ENCODE data around the gene ETV6.

ETV6 gene

GRCh38 chr12:11830307-11830801, 180.9 kb downstream of the ETV6 start:
- no peak for DNase-seq (ENCODE audit: low spot score)

- DNase-seq (ENCODE audit: low spot score): no peak
These were observed 182.6 kb downstream of the ETV6 start for GRCh38 chr12:11832093-11832492.

DNA sequence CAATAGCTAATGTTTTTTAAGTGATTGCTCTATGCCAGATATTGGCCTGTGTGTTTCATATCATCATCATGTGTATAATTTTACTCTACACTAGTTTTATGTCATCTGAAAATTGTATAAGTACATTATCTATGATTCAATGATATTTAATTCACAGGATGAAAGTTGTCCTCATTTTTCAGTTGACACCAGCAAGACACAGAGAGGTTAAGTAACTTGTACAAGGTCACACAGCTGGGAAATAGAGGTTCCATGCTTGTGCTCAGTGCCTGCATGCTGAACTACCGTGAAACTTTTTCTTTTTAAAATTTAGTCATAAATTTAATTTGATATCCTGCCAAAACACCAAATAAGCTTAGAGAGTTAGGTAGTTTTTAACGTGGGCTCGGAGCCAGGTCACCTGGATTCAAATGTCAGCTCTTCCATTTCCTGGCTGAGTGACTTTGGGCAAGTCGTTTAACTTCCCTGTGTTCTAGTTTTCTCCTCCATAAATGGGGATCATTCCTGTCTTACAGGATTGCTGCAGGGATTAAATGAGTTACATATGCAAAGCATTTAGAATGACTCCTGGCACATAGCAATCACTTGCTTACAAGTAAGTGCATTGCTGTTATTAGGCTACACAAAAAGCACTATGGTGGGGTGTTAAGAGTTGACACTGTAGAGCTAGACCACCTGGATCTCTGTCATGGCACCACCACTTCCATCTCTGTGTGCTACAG, 183.9 kb downstream of the ETV6 start:
- no peak for DNase-seq (ENCODE audit: low spot score)

GRCh38 chr12:11834104-11834812, 184.8 kb downstream of the ETV6 start:
- DNase-seq (ENCODE audit: low spot score): no peak

GRCh38 chr12:11834931-11835330, 185.5 kb downstream of the ETV6 start:
- no peak for DNase-seq (ENCODE audit: low spot score)

DNA sequence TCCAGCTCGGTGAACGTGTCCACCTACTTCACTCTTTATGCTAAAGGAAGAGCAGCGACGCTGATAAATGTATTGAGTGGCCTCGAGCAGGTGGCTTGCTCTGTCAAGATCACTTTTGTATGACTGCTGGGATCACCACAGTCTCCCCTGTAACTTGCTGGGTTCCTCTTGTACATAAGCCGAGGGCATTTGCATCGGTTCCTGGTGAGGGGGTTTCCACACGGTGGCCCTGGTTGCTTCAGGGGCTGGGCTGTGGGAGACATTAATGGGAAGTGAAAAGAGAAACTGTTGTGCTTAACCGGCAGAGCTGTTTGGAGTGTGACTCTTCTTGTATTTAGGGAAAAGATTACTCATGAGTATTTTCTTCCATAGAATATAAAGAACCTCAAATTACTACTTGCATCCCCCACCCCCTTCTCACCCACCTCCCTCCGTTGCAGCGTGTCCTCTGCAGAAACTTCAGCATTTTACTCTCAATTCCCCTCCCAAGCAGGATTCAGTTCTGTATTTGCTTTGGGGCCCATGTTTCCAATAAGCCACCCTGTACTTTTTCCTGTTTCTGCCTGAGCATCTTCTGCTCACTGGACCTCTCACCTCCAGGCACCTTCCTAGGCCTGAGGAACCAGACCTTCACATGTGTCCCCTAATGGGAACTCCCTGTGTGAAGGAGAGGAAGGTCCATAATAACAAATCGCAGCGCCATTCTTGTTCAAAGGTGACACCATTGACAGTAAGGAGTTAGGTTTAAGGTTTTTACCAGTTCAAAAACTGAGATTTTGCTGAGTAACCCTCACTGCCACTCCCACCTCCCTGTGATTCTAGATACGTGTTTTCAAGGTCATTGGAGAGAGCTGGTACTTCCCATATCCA, 187.0 kb downstream of the ETV6 start:
- DNase-seq (ENCODE audit: low spot score): no peak

GRCh38 chr12:11837216-11837934, 187.9 kb downstream of the ETV6 start:
- DNase-seq (ENCODE audit: low spot score): no peak

GRCh38 chr12:11838403-11838802, 188.9 kb downstream of the ETV6 start:
- no peak for DNase-seq (ENCODE audit: low spot score)

- no peak for DNase-seq (ENCODE audit: low spot score)
These were observed 189.7 kb downstream of the ETV6 start for GRCh38 chr12:11839091-11839641.

GRCh38 chr12:11840366-11840765, 190.9 kb downstream of the ETV6 start:
- DNase-seq (ENCODE audit: low spot score): no peak

- no peak for DNase-seq (ENCODE audit: low spot score)
These were observed 197.0 kb downstream of the ETV6 start for GRCh38 chr12:11846488-11846887.

DNA sequence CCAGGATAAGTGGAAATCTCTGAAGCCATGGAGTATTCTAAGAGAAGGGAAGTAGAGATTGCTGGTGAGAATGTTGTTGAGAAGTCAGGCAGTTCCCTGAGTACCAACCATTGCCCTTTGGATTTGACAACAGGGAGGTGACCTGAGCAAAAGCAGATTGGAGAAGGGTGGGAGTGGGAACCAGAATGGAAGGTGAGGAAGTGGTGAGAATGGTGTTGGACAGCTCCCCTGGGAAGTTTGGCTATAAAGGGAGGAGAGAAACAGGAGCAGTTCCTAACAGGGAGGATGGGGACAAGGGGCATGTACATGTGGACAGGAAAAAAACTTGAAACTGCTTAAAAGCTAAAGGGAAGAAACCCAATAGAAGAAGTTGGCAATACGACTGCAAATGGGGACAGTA, 198.1 kb downstream of the ETV6 start:
- no peak for DNase-seq (ENCODE audit: low spot score)

DNA sequence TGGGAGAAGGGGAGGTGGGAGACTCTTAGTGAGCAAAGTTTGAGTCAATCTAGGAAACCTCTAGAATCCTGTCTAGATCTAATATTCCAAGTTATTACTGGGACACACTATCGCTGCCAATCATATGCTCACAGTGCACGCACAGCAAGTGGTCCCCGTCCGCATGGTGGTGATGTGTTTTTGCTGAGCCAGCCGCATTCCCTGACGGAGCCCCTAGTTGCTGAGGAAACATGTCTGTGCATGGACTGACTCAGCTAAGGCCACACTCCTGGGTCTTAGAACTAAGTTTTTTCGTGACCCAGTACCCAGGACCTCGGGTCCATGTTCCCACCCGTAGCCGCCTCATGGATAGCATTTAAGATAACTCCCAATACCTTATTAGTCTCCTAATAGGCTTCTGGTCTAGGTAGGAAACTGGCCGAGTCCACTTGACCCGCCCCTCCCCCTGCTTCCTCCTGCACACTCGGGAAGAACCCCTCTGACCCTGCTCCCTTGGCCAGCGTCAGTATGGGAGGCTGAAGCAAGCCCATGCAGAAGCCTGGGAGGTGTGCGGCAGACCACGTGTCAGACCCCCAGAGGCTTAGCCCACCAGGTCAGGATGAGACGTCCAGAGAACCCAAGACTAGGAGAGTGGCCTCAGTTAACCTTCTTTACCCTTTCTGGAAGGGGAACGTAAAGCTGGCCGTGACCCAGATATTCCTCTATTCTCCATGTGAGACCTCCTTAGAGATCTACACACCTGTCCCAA, 200.5 kb downstream of the ETV6 start:
- DNase-seq (ENCODE audit: low spot score): no peak

DNA sequence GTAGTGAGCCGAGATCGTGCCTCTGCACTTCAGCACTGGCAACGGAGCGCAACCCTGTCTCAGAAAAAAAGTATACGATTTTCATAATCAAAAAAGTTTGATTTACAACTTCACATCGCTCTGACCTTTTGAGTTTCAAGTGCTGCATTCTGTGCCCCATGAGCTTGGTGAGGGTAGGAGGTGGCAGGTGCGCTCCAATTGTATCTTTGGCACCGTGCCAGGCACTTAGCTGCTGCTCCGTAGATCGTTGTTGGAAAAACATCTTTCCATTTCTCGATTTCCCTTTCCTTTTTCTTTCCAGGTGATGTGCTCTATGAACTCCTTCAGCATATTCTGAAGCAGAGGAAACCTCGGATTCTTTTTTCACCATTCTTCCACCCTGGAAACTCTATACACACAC, 203.7 kb downstream of the ETV6 start:
- no peak for DNase-seq (ENCODE audit: low spot score)

DNA sequence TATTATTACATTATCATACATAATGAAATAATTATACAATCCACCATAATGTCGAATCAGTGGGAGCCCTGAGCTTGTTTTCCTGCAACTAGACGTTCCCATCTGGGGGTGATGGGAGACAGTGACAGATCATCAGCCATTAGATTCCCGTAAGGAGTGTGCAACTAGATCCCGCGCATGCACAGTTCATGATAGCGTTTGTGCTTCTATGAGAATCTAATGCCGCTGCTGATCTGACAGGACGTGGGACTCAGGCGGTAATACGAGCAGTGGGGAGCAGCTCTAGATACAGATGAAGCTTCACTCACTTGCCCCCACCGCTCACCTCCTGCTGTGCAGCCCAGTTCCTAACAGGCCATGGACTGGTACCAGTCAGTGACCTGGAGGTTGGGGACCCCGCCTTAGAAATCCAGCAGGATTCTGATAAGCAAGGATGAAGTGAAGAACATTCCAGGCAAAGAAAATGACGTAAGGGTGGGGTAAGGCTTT, 204.6 kb downstream of the ETV6 start:
- no peak for DNase-seq (ENCODE audit: low spot score)

DNA sequence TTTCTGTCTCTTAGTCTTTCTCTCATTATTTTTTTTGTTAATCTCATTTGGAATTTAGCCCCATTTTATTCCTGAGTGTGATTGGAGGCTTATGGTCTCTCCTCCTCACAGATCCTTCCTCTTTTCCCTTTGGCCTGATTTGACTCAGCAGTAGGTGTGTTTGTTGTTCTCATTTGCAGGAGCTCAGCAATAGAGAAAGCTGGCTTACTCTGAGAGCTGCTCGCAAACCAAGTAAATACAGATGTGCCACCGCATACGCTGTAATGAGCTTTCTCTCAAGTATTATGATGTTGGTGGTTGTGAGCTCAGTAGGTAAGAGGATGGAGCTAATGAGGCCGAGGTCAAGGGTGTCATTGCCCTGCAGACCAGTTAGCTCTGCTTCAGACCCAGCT, 206.5 kb downstream of the ETV6 start:
- no peak for DNase-seq (ENCODE audit: low spot score)

DNA sequence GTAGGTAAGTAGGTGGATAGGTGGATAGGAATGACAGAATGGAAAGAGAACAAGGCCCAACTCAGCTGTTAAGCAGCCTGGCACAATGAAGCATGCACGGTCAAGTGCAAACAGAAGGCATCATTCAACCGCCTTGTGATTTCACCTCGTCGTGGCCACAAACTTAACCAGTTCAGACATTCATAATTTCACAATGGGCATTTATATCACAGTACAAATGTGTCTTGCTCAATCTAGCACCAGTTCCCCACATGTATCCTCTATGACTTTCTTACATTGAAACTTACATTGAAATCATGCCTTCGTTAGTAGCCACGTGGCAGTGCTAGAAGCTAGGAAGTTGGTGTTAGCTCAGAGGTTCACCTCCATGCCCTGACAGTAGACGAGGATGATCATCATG, 207.5 kb downstream of the ETV6 start:
- DNase-seq (ENCODE audit: low spot score): no peak

DNA sequence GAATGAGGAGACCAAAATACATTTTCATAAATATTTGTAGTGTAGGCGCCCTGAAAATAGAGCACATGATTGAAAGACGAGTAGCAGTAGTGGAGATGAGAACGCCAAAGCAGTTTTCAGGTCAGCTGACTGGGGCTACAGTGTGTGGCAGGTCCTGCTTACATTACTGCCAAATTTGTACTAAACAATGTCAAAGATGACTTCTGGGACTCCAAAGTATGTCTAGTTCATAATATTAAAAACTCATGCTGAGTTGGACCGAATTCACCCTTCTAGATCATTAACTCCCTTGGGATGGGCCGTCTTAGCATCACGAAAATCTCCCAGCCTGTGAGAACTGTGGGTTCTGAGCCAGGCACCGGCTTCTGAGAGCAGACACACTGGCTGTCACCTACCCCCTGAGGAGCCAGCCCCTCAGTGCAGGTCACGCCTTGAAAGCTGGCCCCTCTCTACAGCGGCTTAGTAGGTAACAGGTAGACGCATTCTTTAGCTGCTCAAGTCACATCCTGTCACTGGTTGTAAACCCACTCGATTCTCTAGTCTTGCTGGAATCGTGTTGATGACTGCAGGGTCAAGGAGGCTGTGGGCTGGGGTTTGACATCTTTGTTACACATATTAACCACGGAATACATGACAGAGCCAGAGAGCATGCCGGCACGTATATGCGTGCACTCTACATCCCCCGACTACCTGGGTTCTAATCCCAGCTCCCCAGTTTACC, 210.4 kb downstream of the ETV6 start:
- DNase-seq (ENCODE audit: low spot score): no peak

DNA sequence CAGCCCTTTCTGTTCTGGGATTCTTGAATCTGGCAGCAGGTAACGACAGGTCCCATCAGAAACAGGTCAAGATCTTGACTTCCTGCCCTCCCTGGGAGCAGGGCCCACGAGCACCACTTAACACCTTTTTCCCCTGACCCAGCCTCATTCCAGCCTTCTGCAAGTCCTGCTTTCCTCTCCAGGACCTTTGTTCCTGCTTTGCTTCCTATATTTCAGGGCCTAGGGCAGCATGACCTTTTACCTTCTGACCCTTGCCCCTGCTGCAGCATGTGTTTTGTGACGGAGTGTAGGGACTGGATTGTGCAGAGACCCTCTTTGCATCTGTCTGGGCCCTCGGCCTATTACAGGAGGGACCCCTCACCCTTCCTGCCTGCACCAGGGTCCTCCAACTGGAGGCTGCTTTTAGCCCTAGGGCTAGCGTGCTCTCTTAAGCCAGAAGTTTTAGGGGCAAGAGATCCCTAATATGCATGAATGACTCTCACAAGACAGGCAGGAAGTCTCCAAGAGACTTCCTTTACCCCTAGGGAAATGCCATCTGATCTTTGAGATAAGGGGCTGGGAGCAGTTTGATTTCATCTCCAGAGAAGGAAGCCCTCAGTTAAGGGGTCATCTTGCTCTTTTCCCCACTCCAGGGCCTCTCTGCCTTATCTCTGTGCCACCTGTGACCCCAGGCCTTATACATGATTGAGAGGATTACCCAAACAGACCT, 211.8 kb downstream of the ETV6 start:
- DNase-seq (ENCODE audit: low spot score): no peak
